GM19351 (cell line): ENCODE data around the gene DSCAM.
"Not testable (repeated sequence)": the region's sequence is repeated elsewhere in the genome, so short reads cannot be mapped to it uniquely, and the experiment has no call there.

Experiments used
- ATAC-seq: cut with Tn5 transposase; IDR thresholded peaks from one replicate; pipeline ENCODE4 v1.9.1; 2021; ENCODE audit warnings: mild to moderate bottlenecking, moderate library complexity; ENCODE audit not compliant: unreplicated experiment

The DSCAM gene, protein sequence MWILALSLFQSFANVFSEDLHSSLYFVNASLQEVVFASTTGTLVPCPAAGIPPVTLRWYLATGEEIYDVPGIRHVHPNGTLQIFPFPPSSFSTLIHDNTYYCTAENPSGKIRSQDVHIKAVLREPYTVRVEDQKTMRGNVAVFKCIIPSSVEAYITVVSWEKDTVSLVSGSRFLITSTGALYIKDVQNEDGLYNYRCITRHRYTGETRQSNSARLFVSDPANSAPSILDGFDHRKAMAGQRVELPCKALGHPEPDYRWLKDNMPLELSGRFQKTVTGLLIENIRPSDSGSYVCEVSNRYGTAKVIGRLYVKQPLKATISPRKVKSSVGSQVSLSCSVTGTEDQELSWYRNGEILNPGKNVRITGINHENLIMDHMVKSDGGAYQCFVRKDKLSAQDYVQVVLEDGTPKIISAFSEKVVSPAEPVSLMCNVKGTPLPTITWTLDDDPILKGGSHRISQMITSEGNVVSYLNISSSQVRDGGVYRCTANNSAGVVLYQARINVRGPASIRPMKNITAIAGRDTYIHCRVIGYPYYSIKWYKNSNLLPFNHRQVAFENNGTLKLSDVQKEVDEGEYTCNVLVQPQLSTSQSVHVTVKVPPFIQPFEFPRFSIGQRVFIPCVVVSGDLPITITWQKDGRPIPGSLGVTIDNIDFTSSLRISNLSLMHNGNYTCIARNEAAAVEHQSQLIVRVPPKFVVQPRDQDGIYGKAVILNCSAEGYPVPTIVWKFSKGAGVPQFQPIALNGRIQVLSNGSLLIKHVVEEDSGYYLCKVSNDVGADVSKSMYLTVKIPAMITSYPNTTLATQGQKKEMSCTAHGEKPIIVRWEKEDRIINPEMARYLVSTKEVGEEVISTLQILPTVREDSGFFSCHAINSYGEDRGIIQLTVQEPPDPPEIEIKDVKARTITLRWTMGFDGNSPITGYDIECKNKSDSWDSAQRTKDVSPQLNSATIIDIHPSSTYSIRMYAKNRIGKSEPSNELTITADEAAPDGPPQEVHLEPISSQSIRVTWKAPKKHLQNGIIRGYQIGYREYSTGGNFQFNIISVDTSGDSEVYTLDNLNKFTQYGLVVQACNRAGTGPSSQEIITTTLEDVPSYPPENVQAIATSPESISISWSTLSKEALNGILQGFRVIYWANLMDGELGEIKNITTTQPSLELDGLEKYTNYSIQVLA (N-terminal part only)

DNA sequence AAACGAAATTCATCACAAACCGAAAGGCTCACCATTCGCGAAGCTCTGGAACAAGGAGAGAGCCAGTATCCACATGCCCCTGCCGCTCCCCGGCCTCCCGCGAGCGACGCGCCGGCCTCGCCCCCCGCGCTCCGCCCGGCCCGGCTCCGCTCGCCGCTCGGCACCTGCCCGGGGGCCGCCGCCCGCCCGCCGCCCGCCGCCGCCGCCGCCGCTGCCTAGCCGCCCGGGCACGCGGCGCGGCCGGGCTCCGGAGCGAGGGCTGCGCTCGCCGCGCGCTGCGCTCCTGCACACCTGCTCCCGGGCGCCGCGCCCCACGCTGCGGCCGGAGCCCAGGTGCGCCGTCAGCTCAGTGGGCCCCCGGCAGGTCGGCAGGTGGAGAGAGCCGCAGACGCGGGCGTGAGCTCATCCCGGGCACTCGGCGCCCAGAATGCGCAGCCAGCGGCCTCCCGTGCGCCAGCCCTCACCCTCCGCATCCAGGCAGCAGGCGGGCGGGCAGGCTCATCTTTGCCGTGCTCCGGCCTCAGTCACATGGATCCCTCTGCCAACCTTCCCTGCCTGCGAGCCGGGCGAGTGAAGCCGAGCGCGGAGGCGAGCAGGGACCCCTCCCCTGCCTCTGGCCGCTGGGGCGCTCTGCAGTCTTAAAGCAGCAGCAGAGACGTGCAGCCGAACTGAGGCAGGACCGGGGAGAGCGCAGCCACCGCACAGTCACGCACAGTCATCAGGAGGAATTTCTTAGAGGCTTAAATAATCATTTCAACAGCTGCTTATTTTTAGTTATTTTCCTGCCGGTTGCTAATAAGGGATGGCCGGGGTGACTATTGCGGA lies at the start of gene DSCAM:
Gene DSCAM, minus strand, starts transcription at position 572 of the 825 bp plus-strand sequence. Its CDS starts 497 bp downstream, at position 75.
- no peak for ATAC-seq

DNA sequence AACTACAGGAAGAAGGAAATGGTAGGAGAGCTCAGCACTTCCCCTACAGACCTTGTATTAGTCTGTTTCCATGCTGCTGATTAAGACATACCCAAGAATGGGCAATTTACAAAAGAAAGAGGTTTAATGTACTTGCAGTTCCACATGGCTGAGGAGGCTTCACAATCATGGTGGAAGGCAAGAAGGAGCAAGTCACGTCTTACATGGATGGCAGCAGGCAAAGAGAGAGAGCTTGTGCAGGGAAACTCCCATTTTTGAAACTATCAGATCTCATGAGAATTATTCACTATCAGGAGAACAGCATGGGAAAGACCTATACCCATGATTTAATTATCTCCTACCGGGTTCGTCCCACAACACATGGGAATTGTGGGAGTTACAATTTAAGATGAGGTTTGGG lies 48.7 kb upstream of the DSCAM start:
- not testable (repeated sequence) for ATAC-seq

DNA sequence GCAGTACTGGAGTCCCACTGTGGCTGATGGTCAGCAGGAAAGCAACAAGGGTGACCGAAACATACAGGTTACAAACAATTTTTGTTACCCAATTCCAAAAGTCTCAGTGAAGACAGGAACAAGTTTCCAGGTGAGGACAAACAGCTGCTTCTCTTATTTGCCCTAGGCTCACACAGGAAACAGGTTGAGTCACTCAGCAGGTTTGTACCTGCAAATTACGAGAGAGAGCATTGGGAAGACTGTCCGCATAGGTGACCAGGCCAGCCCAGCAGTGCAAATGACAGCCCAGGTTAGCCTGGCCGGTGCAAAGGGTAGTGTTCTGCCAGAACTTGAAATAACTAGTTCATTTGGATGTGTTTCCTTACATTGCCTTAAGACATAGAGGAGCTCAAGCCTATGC lies 40.0 kb upstream of the DSCAM start:
- ATAC-seq: no peak

DNA sequence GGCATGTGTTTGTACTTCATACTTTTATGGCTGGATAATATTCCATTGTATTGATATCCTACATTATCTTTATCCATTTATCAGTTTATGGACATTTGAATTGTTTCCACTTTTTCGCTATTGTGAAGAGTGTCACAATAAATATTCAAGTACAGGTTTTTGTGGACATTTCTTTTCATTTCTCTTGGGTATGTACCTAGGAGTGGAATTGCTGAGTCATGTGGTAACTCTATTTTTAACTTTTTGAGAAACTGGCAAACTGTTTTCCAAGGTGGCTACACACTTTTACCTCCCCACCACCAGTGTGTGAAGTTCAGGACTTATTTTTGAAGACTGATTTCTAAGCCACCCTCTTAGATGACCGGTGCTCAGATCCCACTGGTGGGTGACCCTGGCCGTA lies 39.0 kb upstream of the DSCAM start:
- ATAC-seq: no peak

- ATAC-seq: no peak
These were observed 35.4 kb upstream of the DSCAM start for GRCh38 chr21:40882192-40882915.

DNA sequence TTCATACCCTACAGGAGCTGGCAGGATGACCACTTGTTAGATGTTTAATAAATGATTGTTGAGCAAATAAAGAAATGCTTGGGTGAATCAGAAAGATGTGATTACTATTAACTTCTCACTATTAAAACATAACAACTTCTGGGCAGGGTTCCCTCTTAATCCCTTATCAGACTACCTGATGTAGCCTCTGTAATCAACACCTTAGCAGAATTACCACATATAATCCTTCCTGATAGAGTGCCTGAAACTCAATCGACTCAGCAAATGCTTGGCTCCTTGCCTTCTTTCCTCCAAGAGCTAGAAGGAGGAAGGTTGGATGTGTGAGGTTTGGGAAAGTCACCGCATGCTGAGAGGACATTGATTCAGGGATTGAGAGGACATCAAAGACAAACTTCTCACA lies 34.8 kb upstream of the DSCAM start:
- ATAC-seq: no peak

DNA sequence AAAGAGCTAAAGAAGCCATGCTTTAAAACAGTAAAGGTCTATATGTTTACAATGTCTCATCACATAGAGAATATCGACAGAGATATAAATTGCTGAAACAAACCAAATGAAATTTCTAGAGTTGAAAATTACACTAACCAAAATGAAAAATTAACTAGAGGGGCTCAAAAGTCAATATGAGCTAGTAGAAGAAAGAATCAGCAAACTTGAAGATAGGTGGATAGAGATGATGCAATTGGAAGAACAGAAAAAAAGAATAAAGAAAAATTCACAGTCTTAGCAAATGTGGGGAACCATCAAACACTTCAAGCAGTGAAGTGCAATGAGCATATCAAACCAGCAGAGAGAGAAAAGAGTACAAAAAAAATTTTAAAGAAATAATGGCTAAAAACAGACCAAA lies 24.1 kb upstream of the DSCAM start:
- ATAC-seq: no peak

DNA sequence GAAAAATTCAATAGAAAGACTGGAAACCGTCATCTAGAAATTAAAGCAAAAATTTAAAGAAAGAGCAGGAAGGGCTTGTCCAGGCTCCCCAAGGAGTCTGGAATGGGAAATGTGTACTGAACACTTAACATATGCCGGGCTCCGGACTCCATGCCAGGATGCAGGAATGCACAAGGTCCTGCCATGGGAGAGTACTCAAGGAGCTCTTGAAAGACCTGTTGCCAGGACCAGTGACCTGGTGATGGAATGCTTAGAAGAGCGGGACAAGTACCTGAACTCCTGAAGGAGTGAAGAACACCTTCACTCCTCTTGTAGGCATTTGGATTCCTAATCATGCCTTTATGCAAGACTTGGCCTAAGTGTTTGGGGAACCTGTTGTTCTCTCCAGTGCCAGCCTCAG lies 16.9 kb upstream of the DSCAM start:
- no peak for ATAC-seq

DNA sequence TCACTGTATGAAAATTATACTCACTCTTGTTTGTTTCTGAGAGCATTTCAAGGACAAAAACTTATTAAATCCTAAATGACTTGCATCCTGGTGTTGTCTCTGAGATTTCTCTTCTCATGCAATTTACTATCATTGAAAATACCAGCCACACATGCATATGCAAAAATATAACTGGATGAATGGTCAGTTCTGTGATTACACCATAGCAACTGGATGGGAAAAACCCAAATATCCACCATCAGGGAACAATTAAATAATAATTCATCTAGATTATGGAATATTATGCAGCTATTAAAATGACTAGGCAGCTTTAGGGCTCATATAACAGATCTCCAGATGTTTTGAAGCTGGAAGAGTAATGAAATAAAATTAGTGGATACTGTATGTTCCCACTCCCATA lies 11.6 kb upstream of the DSCAM start:
- no peak for ATAC-seq

- no peak for ATAC-seq
These were observed 7.2 kb upstream of the DSCAM start for GRCh38 chr21:40853956-40854688.

GRCh38 chr21:40852563-40852962 lies 5.6 kb upstream of the DSCAM start:
- ATAC-seq: no peak

DNA sequence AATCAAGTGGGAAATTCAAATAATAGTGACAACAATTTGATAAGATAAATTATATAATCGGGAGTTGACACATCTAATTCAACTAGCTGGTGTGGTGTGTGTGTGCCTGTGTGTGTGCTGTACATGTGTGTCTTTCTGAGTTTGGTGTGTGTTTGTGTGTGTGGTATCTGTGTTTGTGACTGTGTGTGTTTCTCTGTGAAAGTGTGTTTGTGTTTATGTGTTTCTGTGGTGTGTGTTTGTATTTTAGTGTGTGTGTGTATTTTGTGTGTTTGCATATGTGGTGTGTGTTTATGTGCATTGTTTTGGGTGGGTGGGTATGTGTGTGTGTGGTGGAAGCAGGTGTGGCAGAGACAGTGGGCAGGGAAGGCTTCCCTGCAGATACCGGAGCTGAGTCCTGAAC lies 4.8 kb upstream of the DSCAM start:
- ATAC-seq: no peak

DNA sequence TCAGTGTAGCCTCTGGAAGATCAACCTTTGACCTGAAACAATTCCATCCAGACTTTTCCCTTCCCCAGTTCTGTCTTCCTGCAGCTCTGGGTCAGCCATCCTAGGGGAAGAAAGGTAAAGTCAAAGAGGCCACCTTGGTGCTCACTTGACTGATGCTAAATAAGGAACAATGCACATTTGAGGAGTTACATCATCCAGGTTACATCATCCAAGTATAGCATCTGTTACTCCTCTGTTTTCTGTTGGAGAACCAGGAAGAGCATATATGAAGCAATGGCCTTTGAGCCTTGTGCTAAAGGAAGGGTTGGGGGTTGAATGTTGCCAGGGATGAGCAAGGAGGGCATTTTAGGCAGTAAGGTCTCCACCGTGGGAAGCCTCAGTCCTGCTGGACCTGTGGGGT lies 3.1 kb upstream of the DSCAM start:
- no peak for ATAC-seq

DNA sequence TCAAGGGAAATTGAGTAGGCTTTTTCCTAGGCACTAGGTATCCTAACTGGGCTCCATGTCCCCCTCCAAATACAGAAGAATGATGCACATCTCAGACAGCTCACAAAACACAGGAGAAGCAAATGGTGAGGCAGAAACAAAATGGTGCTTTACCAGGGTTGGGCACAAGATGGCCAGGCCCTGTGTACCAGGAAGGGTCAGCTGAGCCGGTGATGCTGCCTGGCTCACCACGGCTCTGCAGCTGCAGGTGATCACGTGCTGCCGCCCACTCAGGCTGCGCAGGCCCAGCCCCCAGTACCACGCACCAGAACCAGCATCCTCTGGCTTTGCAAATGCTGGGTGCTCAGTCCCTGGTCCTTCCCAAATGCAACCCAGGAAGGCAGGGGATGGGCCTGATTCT lies 993 bp upstream of the DSCAM start:
- ATAC-seq: no peak

DNA sequence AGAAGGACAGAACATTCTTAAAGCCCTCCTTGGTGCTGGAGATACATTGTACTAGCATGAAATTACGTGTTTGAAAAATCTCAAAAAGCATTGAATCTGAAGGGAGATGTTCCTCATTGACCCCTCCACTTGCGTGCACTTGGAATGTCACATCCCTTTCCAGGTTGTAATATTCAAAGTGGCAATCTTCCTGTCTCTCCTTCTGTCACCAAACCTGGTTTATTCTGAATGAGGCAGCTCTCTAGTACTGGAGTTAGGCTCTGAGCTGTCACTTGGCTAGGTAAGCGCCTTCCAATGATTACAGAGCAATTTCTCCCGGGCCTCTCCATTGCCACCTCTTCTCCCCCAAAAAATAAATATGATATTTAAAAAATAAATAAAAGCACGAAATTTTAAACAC lies 855 bp downstream of the DSCAM start:
- ATAC-seq: no peak

- no peak for ATAC-seq
These were observed 1.4 kb downstream of the DSCAM start for GRCh38 chr21:40845441-40845995.

DNA sequence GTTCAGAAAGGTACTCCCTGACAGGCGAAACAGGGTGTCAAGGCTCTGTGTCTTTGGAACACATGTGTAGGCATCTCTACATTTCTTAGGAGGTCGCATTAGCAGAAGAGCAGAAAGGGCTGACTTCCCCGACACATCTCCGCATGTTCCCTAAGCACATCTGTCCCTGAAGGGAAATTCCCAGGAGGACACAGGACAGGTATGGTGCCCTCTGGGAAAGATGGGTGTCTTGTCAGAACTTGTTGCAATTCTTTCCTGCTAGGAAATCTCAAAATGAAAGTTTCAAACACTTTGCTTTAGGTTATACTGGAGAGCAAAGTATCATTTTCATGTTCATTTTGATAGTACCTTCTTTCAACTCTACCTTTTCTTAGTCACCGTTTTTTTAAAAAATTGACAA lies 2.0 kb downstream of the DSCAM start:
- ATAC-seq: no peak

- no peak for ATAC-seq
These were observed 4.8 kb downstream of the DSCAM start for GRCh38 chr21:40842197-40842552.
